Measurements from ENCODE around the gene PKP1. TPM values are rescaled to one million over a fixed set of nuclear protein-coding genes. Genes with fewer than 3 reads are reported as not detected.
A peak's percentile ranks its signal among the peaks of the same experiment; 100 is the strongest.

The PKP1 gene
- total and polyA plus RNA-seq, 4 experiments from 2014 or later, result not detected

- H3K27ac ChIP-seq (ENCODE audit: low read depth, low read length), result no peak overlapping the region
- no peaks in the 10 kb centered on the region for H3K36me3 ChIP-seq (ENCODE audit: insufficient read depth, low read length)
- Mint-ChIP-seq H3K4me1 (no peaks in the 10 kb centered on the region), H3K9me3 (peaks cover 0 to 2% (median 0%) of the 10 kb centered on the region in 8 donors), H3K36me3 (no peaks in the 10 kb centered on the region), H3K27ac (no peak overlapping the region), H3K27me3 (peaks cover 5 to 15% of the 10 kb centered on the region in 2 donors), H3K4me3 (no peak overlapping the region)
- no peak overlapping the region for H3K4me3 ChIP-seq (ENCODE audit: low read length in 2 of 2)
- intact Hi-C loops (cut with micrococcal nuclease), result no loop called here
- ChIA-PET POLR2A (ENCODE audit: partially characterized antibody) (no interaction called here), CTCF (ENCODE audit: partially characterized antibody) (no interaction called here)
- no peaks in the 10 kb centered on the region for H3K27me3 ChIP-seq (ENCODE audit: insufficient read depth, low read length)
- no peaks in the 10 kb centered on the region for H3K4me1 ChIP-seq (ENCODE audit: insufficient read depth, low read length)
- DNase-seq, result no peak
- no peaks in the 10 kb centered on the region for H3K9me3 ChIP-seq (ENCODE audit: control insufficient read depth in 1 of 2, low read length in 2 of 2)
These were observed 35.4 kb downstream of the PKP1 start for GRCh38 chr1:201318504-201319340.

- Histone ChIP-seq H3K27me3 (ENCODE audit: insufficient read depth, low read length) (no peaks in the 10 kb centered on the region), H3K9me3 (ENCODE audit: control insufficient read depth in 1 of 2, low read length in 2 of 2) (no peaks in the 10 kb centered on the region), H3K36me3 (ENCODE audit: insufficient read depth, low read length) (no peaks in the 10 kb centered on the region), H3K27ac (ENCODE audit: low read depth, low read length) (no peak overlapping the region), H3K4me1 (ENCODE audit: insufficient read depth, low read length) (no peaks in the 10 kb centered on the region), H3K4me3 (ENCODE audit: low read length in 2 of 2) (no peak overlapping the region)
- H3K4me1 Mint-ChIP-seq, result no peaks in the 10 kb centered on the region
- intact Hi-C loops (cut with micrococcal nuclease), result no loop called here
- DNase-seq, result no peak
- peak overlapping the region in 1 of 7 donors; percentile 41 for H3K27ac Mint-ChIP-seq
- H3K36me3 Mint-ChIP-seq, result no peaks in the 10 kb centered on the region
- H3K9me3 Mint-ChIP-seq, result peaks cover 0 to 2% (median 0%) of the 10 kb centered on the region in 8 donors
- POLR2A ChIA-PET (ENCODE audit: partially characterized antibody), result no interaction called here
- CTCF ChIA-PET (ENCODE audit: partially characterized antibody), result no interaction called here
- H3K27me3 Mint-ChIP-seq, result peaks cover 5 to 9% of the 10 kb centered on the region in 2 donors
- no peak overlapping the region for H3K4me3 Mint-ChIP-seq
These were observed 36.3 kb downstream of the PKP1 start for GRCh38 chr1:201319631-201320030.

GRCh38 chr1:201320168-201320788 lies 37.0 kb downstream of the PKP1 start:
- Histone ChIP-seq H3K4me1 (ENCODE audit: insufficient read depth, low read length) (no peaks in the 10 kb centered on the region), H3K4me3 (ENCODE audit: low read length in 2 of 2) (no peak overlapping the region), H3K9me3 (ENCODE audit: control insufficient read depth in 1 of 2, low read length in 2 of 2) (no peaks in the 10 kb centered on the region), H3K36me3 (ENCODE audit: insufficient read depth, low read length) (no peaks in the 10 kb centered on the region), H3K27me3 (ENCODE audit: insufficient read depth, low read length) (no peaks in the 10 kb centered on the region), H3K27ac (ENCODE audit: low read depth, low read length) (no peak overlapping the region)
- ChIA-PET POLR2A (ENCODE audit: partially characterized antibody) (no interaction called here), CTCF (ENCODE audit: partially characterized antibody) (no interaction called here)
- intact Hi-C loops (cut with micrococcal nuclease), result no loop called here
- peaks cover 3 to 5% of the 10 kb centered on the region in 2 donors for H3K27me3 Mint-ChIP-seq
- no peak overlapping the region for H3K4me3 Mint-ChIP-seq
- H3K27ac Mint-ChIP-seq, result no peak overlapping the region
- peaks cover 0 to 2% (median 0%) of the 10 kb centered on the region in 8 donors for H3K9me3 Mint-ChIP-seq
- DNase-seq, result no peak
- H3K4me1 Mint-ChIP-seq, result no peaks in the 10 kb centered on the region
- no peaks in the 10 kb centered on the region for H3K36me3 Mint-ChIP-seq

GRCh38 chr1:201321826-201322390 lies 38.6 kb downstream of the PKP1 start:
- H3K4me3 Mint-ChIP-seq, result no peak overlapping the region
- Histone ChIP-seq H3K36me3 (ENCODE audit: insufficient read depth, low read length) (no peaks in the 10 kb centered on the region), H3K4me3 (ENCODE audit: low read length in 2 of 2) (no peak overlapping the region), H3K27ac (ENCODE audit: low read depth, low read length) (no peak overlapping the region), H3K27me3 (ENCODE audit: insufficient read depth, low read length) (no peaks in the 10 kb centered on the region), H3K4me1 (ENCODE audit: insufficient read depth, low read length) (no peaks in the 10 kb centered on the region), H3K9me3 (ENCODE audit: control insufficient read depth in 1 of 2, low read length in 2 of 2) (no peaks in the 10 kb centered on the region)
- H3K27ac Mint-ChIP-seq, result no peak overlapping the region
- H3K9me3 Mint-ChIP-seq, result no peaks in the 10 kb centered on the region
- ChIA-PET POLR2A (ENCODE audit: partially characterized antibody) (no interaction called here), CTCF (ENCODE audit: partially characterized antibody) (no interaction called here)
- H3K27me3 Mint-ChIP-seq, result peaks cover 2% of the 10 kb centered on the region in 2 donors
- H3K4me1 Mint-ChIP-seq, result no peaks in the 10 kb centered on the region
- no peaks in the 10 kb centered on the region for H3K36me3 Mint-ChIP-seq
- DNase-seq, result no peak
- intact Hi-C loops (cut with micrococcal nuclease), result no loop called here

GRCh38 chr1:201322653-201323510 lies 39.6 kb downstream of the PKP1 start:
- no peaks in the 10 kb centered on the region for H3K4me1 ChIP-seq (ENCODE audit: insufficient read depth, low read length)
- Mint-ChIP-seq H3K36me3 (no peaks in the 10 kb centered on the region), H3K4me3 (no peak overlapping the region), H3K4me1 (no peaks in the 10 kb centered on the region), H3K27ac (no peak overlapping the region), H3K27me3 (peaks cover under 1 to 4% of the 10 kb centered on the region in 2 donors), H3K9me3 (no peaks in the 10 kb centered on the region)
- no peak for DNase-seq
- intact Hi-C loops (cut with micrococcal nuclease), result no loop called here
- no peaks in the 10 kb centered on the region for H3K9me3 ChIP-seq (ENCODE audit: control insufficient read depth in 1 of 2, low read length in 2 of 2)
- ChIA-PET CTCF (ENCODE audit: partially characterized antibody) (no interaction called here), POLR2A (ENCODE audit: partially characterized antibody) (interaction anchor here (0.5 kb wide), 1 partner anchor 99 kb away, joined by 3 read pairs; no protein-coding TSS in a partner anchor)
- H3K27me3 ChIP-seq (ENCODE audit: insufficient read depth, low read length), result no peaks in the 10 kb centered on the region
- H3K4me3 ChIP-seq (ENCODE audit: low read length in 2 of 2), result no peak overlapping the region
- no peak overlapping the region for H3K27ac ChIP-seq (ENCODE audit: low read depth, low read length)
- no peaks in the 10 kb centered on the region for H3K36me3 ChIP-seq (ENCODE audit: insufficient read depth, low read length)

GRCh38 chr1:201324306-201324705 lies 41.0 kb downstream of the PKP1 start:
- Mint-ChIP-seq H3K4me1 (no peaks in the 10 kb centered on the region), H3K27me3 (peaks cover 0 to 4% of the 10 kb centered on the region in 2 donors), H3K9me3 (no peaks in the 10 kb centered on the region), H3K4me3 (no peak overlapping the region), H3K27ac (no peak overlapping the region), H3K36me3 (no peaks in the 10 kb centered on the region)
- H3K9me3 ChIP-seq (ENCODE audit: control insufficient read depth in 1 of 2, low read length in 2 of 2), result no peaks in the 10 kb centered on the region
- DNase-seq, result no peak
- no peaks in the 10 kb centered on the region for H3K4me1 ChIP-seq (ENCODE audit: insufficient read depth, low read length)
- no peak overlapping the region for H3K27ac ChIP-seq (ENCODE audit: low read depth, low read length)
- POLR2A ChIA-PET (ENCODE audit: partially characterized antibody), result no interaction called here
- H3K4me3 ChIP-seq (ENCODE audit: low read length in 2 of 2), result no peak overlapping the region
- CTCF ChIA-PET (ENCODE audit: partially characterized antibody), result no interaction called here
- H3K27me3 ChIP-seq (ENCODE audit: insufficient read depth, low read length), result no peaks in the 10 kb centered on the region
- no peaks in the 10 kb centered on the region for H3K36me3 ChIP-seq (ENCODE audit: insufficient read depth, low read length)
- intact Hi-C loops (cut with micrococcal nuclease), result no loop called here

Data from CD4-positive, alpha-beta memory T cell (primary cell).